Vagina (tissue), 2 donors: ENCODE measurements around the gene THPO. TPM values are rescaled to one million over a fixed set of nuclear protein-coding genes. Genes with fewer than 3 reads are reported as not detected.

Experiments used
- DNase-seq, 2 donors: peaks; one replicate each; pipeline ENCODE4 v3.0.0-alpha.2; 2017; ENCODE audit errors: extremely low spot score in 2 of 2
- H3K27ac ChIP-seq: fragments of 200-600 bp; sonication (generic); one replicate; pipeline ENCODE4 v1.5.1; 2019
- H3K27me3 ChIP-seq: fragments of 200-600 bp; sonication (generic); one replicate; pipeline ENCODE4 v1.5.1; 2019
- H3K36me3 ChIP-seq, 2 donors: fragments of 200-600 bp; sonication (generic); one replicate each; pipeline ENCODE4 v1.5.1; 2017 to 2019
- H3K4me1 ChIP-seq: fragments of 200-600 bp; sonication (generic); one replicate; pipeline ENCODE4 v1.5.1; 2019
- H3K4me3 ChIP-seq, 2 donors: fragments of 200-600 bp; sonication (generic); 1 replicate in 1 of 2; 2 replicates in 1 of 2; pipeline ENCODE4 v1.5.1; 2016 to 2019
- H3K9me3 ChIP-seq: fragments of 200-600 bp; sonication (generic); one replicate; pipeline ENCODE4 v1.5.1; 2019
- CTCF ChIP-seq, 3 experiments: fragments of 450-650 bp in 2 of 3; fragments of 200-600 bp in 1 of 3; sonication (generic) in 1 of 3; IDR thresholded peaks; one replicate each; pipeline ENCODE4 v1.5.1; 2017 to 2019; ENCODE audit warnings: antibody characterized with exemption in 3 of 3, mild to moderate bottlenecking in 2 of 3, moderate library complexity in 2 of 3
- POLR2A ChIP-seq, 2 donors: fragments of 450-650 bp; IDR thresholded peaks; one replicate each; pipeline ENCODE4 v1.6.1; 2017; ENCODE audit warnings: antibody characterized with exemption in 2 of 2, mild to moderate bottlenecking in 2 of 2, moderate library complexity in 2 of 2
- POLR2AphosphoS5 ChIP-seq, 2 donors: sonication (generic); formaldehyde crosslinking; IDR thresholded peaks; one replicate each; pipeline ENCODE4 v1.9.0; 2017; ENCODE audit warnings: antibody characterized with exemption in 2 of 2, mild to moderate bottlenecking in 2 of 2, low read depth in 1 of 2; ENCODE audit not compliant: insufficient read depth in 1 of 2
- intact Hi-C: fragments of 100-400 bp; cut with DNase I; formaldehyde crosslinking; loops from one replicate; pipeline ENCODE4 v1.15.1; 2023
- total RNA-seq: library from RNA; depleted of rRNA; stranded (reverse); fragments of >200 nt; gene quantifications from one replicate; pipeline ENCODE4 v1.2.3, GENCODE V29; 2016

Gene THPO
- total RNA-seq, 1 donor from 2014 or later: 0.74 TPM

DNA sequence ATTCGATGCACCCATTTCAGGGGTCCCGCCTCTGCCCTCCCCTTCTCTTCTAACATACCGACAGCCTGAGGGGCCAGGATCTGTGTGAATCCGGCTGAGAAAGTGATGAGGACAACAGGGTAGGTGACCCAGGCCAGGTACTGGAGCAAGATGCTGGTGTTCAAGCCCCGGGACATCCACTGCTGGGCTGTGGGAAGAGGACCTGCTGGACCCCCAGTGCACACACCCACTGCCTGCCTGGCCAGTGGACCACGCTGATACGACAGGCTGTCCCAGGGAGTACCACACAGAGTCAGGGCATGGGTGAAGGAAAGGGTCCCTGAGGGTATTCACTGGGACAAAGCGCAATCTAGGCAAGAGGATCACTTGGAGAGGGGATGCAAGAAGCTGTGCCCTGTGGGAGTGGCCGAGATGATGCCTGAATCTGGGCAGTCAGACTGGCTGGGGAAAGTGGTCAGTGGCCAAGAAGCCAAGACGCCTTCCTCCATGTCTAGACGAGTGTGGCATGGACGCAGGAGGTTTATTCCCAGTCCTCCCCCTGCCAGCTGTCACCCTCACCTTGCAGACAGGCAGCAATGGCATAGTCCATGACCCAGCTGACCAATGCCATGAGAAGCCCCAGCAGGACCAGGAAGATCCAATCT, 19.8 kb downstream of the THPO start:
- Histone ChIP-seq H3K27me3 (no peaks in the 10 kb centered on the region), H3K4me3 (no peak overlapping the region), H3K36me3 (peaks cover 0 to 14% of the 10 kb centered on the region in 2 donors), H3K9me3 (no peaks in the 10 kb centered on the region), H3K4me1 (peaks cover 15% of the 10 kb centered on the region), H3K27ac (no peak overlapping the region)
- DNase-seq: no peak
- intact Hi-C loops: no loop called here
- TF ChIP-seq POLR2AphosphoS5 (IDR thresholded peaks at IDR 0.05; ENCODE audit: insufficient read depth in 1 of 2, low read depth in 1 of 2): no peak
- no peak for TF ChIP-seq POLR2A (IDR thresholded peaks at IDR 0.05)
- TF ChIP-seq CTCF (IDR thresholded peaks at IDR 0.05): no peak

- Histone ChIP-seq H3K36me3 (peaks cover 0 to 14% of the 10 kb centered on the region in 2 donors), H3K27me3 (no peaks in the 10 kb centered on the region), H3K27ac (no peak overlapping the region), H3K9me3 (no peaks in the 10 kb centered on the region), H3K4me3 (no peak overlapping the region), H3K4me1 (peaks cover 15% of the 10 kb centered on the region)
- no peak for TF ChIP-seq POLR2A (IDR thresholded peaks at IDR 0.05)
- TF ChIP-seq POLR2AphosphoS5 (IDR thresholded peaks at IDR 0.05; ENCODE audit: insufficient read depth in 1 of 2, low read depth in 1 of 2): no peak
- TF ChIP-seq CTCF (IDR thresholded peaks at IDR 0.05): no peak
- intact Hi-C loops: no loop called here
- DNase-seq: no peak
Measured at GRCh38 chr3:184357248-184358123, 20.5 kb downstream of the THPO start.

- peaks cover 0 to 14% of the 10 kb centered on the region in 2 donors for H3K36me3 ChIP-seq
- intact Hi-C loops: no loop called here
- peaks cover 16% of the 10 kb centered on the region for H3K4me1 ChIP-seq
- no peak overlapping the region for H3K4me3 ChIP-seq
- H3K27me3 ChIP-seq: no peaks in the 10 kb centered on the region
- TF ChIP-seq POLR2AphosphoS5 (IDR thresholded peaks at IDR 0.05; ENCODE audit: insufficient read depth in 1 of 2, low read depth in 1 of 2) (no peak), CTCF (IDR thresholded peaks at IDR 0.05) (no peak), POLR2A (IDR thresholded peaks at IDR 0.05) (no peak)
- H3K9me3 ChIP-seq: no peaks in the 10 kb centered on the region
- no peak for DNase-seq
- H3K27ac ChIP-seq: no peak overlapping the region
Measured at GRCh38 chr3:184355261-184356040, 22.6 kb downstream of the THPO start.

DNA sequence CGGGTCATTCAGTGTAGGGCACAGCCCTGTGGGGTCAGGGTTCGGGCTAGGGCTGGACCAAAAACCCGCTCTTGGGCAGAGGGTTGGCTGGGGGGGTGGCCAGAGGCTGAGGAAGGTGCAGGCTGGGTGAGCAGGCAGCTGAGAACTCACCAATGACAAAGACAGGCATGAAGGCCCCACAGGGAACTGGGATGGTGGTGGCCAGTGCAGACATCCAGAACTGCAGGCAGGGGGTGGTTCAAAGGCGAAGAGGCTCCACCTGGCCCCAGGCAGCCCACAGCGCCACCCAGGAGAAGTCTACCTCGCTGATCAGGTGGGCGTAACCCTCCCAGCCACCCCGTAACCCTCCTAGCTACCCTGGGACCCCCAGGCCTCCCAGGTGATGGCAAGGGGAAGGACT, 23.3 kb downstream of the THPO start:
- H3K4me1 ChIP-seq: peaks cover 10% of the 10 kb centered on the region
- no peak overlapping the region for H3K27ac ChIP-seq
- TF ChIP-seq POLR2A (IDR thresholded peaks at IDR 0.05) (no peak), CTCF (IDR thresholded peaks at IDR 0.05) (no peak), POLR2AphosphoS5 (IDR thresholded peaks at IDR 0.05; ENCODE audit: insufficient read depth in 1 of 2, low read depth in 1 of 2) (no peak)
- H3K9me3 ChIP-seq: no peaks in the 10 kb centered on the region
- no peak overlapping the region for H3K4me3 ChIP-seq
- no peaks in the 10 kb centered on the region for H3K27me3 ChIP-seq
- no peak for DNase-seq
- peaks cover 0 to 14% of the 10 kb centered on the region in 2 donors for H3K36me3 ChIP-seq
- intact Hi-C loops: no loop called here
